DMS153 (cell line): ENCODE results near the gene MYO9B.

Experiments used
- DNase-seq: peaks from one replicate; lab custom pipeline; 2025; lab: John Stamatoyannopoulos, UW

The MYO9B gene

GRCh38 chr19:17215127-17215971 is 139.8 kb downstream of the MYO9B start, which contains the start of gene USE1:
TSS of gene USE1 (plus strand) at chr19:17215357. CDS start at chr19:17215406, 49 bp downstream.
- DNase-seq: peak; percentile 88

DNA sequence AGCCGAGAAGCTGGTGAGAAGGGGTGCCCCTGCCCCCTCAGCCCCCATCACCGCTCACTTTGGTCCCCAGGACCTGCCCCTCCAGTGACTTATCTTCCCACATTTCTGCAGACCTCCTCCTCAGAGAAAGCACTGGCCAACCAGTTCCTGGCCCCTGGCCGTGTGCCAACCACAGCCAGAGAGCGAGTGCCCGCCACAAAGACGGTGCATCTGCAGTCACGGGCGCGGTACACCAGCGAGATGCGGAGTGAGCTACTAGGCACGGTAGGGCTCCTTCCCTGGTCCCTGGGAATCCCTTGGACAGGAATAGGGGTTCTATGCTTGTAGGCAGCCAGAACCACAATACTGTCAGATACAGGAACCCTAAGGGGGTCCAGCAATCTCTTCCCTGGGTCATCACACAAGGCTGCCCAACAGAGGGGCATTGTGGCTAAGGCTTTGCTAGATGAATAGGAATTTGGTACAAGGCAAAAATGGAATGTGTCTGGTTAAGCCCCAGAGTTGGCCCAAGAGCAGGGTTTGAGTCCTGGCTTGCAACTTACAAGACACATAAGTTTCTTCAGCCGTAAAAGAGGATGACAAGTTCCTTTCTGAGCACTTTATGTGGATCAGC is 140.6 kb downstream of the MYO9B start:
- DNase-seq: no peak

- no peak for DNase-seq
Observed at GRCh38 chr19:17219286-17219685, 143.7 kb downstream of the MYO9B start.

DNA sequence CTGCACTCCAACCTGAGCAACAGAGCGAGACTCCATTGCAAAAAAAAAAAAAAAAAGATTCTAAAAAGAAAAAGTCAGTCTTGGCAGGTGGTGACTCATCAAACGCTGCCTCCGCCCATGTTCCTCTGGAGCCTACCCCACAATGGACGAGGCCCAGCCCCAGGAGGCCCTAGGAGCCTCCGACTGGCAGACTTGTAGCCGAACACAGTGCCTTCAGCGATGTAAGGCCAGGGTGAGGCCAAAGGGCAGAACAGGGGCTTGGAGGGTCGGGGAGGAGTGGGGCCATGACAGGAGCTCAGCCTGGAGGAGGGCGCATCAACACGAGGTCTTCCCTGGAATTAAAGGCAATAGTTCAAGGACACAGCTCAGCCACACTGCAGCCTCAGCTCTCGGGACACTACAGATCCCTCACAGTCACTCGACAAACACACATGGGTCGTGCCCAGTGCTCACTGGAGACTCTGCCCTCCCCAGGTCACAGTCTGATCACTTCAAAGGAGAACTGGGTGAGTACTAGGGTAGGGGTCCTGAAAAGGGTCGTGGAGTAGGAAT is 144.7 kb downstream of the MYO9B start:
- no peak for DNase-seq

DNA sequence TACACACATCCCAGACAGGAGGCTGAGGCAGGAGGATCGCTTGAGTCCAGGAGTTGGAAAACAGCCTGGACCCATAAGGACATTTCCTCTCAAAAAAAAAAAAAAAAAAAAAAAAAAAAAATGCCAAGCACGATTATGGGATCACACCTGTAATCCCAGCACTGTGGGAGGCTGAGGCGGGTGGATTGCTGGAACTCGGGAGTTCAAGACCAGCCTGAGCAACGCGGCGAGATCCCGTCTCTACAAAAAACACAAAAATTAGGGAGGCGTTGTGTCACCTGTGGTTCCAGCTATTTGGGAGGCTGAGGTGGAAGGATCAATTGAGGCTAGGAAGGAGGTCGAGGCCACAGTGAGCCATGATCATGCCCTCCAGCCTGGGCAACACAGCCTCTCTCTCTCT is 149.5 kb downstream of the MYO9B start:
- DNase-seq: no peak

DNA sequence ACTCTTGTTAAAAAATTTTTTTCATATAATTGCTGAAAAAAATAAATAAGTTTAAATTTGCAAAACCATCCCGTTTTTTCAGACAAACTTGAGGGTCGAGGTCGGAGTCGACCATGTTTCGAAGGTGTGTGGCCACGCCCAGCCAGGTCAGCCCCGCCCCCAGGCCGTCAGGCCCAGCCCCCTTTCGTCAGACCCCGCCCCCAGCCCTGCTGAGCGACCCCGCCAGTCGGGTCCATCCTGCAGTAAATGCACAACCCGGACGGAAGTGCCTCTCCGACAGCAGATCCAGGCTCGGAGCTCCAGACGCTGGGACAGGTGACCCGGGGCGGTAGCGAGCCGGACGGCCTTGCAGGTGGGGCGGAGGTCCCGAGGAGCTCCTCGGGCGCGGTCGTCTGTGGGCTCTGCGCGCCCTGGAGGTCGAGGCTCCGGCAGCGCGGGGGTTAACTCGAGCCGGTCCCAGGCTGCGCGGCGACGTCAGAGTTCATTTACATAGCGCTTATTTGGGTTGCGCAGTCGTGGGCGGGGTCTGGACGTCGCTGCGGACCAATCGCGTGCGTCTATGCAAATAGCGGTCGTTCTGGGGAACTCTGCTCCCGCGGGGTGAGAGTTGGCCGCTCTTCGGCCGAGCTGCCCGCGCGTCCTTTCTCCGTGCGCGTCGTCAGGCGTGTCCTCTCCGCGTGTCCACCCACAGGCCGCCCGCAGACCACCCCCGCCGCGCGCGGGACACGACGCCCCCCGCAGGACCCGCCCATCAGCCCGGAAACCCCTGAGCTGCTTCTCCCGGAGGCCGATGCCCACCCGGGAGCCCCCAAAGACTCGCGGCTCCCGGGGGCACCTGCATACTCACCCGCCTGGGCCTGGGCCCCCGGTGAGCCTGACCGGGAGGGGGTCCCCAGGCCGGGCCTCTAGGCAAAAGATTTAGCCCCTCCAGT is 150.7 kb downstream of the MYO9B start, which contains the start of gene OCEL1:
OCEL1 (plus strand) TSS at position 225 of the 932 bp plus-strand sequence; CDS start at position 247, 22 bp downstream.
- peak; percentile 95 for DNase-seq

DNA sequence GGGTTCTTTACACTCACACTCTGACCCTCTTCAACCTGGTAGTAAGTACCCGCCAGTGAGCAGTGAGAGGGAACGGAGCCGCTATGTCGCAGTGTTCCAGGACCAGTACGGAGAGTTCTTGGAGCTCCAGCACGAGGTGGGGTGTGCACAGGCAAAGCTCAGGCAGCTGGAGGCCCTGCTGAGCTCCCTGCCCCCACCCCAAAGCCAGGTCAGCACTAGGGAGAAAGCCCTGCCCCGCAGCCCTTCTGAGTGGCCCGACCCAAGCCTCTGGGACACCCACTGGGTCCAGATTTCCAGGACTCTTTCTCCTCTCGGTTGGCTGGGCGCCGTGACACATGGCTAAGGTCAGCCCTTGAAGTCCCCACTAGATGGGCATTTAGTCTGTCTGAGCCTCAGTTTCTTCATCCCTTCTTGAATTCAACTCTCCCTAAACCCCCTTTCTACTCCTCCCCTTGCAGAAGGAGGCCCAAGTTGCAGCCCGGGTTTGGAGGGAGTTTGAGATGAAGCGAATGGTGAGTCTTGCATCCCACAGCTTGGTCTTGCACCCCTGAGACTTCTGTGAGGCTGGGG is 152.3 kb downstream of the MYO9B start:
- no peak for DNase-seq

DNA sequence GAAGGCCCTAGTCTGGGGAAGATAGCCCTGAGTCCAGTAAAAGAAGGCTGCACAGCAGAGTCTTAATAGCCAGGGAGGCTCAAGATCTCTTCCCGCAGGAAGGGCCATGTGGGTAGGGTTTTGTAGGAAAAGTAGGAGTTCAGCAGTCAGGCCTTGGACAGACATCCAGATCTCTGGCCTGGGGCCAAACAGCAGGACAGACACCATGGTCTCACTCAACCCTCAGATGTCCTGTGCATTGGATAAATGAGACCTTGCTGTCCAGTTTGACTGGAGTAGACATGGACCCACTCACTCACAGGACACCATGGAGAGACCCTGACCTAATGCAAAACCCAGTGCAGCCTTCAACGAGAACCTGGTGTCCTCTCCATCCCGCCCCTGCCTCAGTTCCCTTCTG is 154.3 kb downstream of the MYO9B start:
- DNase-seq: no peak

DNA sequence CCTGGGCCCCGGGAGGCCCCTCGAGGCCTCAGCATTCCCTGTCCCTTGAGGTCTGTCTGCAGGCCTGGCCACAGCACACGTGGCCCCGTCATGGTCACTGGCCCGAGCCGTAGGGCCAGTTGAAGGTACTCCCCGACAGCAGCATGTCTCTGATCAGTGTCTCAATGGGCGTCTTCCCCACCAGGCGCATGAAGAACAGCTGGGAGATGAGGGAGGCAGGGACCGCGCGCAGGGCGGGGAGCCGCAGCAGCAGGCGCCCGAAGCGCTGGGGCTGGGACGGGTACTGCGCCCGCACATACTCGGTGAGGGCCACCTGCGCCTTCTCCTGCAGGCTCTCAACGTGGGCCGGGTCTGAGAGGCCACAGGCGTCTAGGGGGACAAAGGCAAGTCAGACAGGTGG is 156.7 kb downstream of the MYO9B start:
- no peak for DNase-seq

DNA sequence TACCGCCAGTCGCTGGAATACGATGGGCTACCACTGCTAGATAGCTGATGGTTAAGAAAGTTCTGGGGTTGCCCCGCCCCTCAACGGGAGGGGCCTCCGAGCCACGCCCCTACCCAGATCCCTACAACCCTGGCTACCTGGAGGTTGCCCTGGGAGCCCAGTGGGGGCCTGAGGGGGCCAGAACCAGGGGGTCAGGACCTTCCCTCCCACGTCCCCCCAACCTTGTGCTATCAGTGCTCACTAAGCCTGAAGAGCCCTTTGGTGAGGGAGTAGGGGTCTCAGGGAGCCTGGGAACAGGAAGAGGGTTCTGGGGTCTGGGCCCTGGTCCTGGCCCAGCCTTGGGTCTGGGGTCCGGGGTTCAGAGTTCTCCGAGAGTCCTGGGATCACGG is 159.3 kb downstream of the MYO9B start:
- no peak for DNase-seq

DNA sequence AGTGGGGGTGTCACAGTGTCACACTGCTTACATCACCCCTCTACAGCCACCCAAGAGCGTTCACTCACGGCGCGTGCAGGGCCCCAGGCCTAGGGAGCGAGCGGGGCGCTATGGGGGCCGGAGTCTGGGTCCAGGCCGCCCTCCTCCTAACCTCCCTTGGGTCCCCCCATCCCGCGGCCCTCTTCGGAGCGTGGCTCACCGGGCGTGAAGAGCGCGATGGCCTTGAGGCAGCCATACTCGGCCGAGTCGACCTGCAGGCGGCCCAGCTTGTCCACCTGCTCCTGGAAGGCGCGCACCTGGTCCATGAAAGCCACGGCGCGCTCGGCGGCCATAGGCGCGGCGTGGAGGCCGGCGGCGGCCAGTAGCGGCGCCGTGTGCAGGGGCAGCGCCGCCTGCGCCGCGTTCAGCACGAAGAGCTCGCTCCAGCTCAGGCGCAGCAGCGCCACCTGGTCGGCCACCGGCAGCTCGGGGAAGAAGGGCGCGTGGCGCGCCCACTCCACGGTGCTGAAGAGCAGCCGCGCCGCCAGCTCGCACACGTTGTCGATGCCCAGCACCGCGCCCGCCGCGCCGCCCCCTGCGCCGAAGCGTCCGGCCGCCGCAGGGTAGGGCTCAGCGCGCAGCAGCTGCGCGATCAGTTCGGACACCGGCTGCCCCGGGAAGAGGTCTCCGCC is 159.9 kb downstream of the MYO9B start:
- peak; percentile 71 for DNase-seq

GRCh38 chr19:17235971-17236777 is 160.6 kb downstream of the MYO9B start:
- DNase-seq: peak; percentile 55

GRCh38 chr19:17236811-17237543 is 161.4 kb downstream of the MYO9B start:
- DNase-seq: no peak

DNA sequence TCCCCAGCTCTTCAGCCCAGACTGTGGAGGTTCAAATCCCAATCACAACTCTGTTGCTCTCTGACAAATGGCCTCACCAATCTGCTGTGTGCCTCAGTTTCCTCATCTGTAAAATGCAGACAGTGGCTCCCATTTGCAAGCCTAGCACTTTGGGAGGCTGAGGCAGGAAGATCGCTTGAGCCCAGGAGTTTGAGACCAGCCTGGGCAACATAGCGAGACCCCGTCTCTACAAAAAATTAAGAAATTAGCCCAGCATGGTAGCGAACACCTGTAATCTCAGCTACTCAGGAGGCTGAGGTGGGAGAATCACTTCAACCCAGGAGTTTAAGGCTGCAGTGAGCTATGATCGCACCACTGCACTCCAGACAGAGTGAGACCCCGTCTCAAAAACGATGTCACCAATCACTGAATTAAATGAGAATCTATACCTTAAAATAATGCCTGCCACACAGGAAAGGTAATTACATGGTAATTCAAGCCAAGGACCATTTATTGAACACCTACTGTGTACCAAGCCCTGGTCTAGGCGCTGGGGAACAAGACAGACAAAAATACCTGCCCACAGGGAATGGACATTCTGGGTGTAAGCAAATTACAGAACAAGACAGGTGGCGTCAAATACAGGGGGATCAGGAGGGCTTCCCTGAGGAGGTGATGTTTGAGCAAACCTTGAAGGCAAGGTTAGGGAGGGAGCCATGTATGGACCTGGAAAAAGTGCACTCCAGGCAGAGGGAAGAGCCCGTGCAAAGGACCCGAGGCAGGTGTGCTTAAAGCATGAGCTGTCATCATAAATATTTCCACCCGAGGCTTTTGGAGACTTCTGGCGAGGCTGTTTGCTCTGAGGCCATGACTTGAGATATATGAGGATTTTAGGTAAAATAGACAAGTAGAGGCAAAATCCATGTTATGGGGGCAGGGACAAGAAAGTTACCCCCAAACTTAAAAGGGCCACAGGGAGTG is 162.4 kb downstream of the MYO9B start:
- no peak for DNase-seq

GRCh38 chr19:17240062-17240752 is 164.6 kb downstream of the MYO9B start:
- DNase-seq: no peak

DNA sequence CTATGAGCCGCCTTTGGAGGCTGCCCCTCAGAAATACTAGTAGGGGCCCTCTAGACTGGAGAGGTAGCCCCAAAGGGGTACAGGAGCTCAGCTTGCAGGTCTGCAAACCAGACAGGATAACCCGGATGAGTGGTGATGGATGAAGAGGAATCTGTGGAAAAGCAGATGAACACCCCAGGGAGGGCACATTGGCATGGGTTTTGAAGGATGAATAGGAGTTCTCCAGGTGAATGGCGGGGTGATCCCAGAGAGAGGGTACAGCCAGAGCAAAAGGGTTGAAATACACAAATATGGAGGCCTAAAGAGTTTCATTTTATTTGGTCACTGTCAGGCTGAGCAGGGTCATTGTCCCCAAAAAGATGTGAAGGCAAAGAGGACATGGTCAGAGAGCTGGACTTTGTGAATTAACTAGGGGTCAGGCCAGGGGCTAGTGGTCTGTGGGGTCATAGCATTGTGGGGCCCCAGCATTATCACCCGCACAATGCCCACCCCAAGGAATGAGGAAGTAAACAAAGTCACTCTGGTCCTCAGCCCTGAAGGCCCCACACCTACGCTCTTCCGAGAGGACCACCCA is 165.3 kb downstream of the MYO9B start:
- DNase-seq: no peak
